Measurements from ENCODE around the gene CTNNBL1. TPM values are rescaled to one million over a fixed set of nuclear protein-coding genes. Genes with fewer than 3 reads are reported as not detected.

CTNNBL1 gene
- total and polyA plus RNA-seq, 2 donors (not counting 3 experiments of a cell fraction or from before 2014, with no cell fraction given), result 20.8 to 60.2 TPM

- Histone ChIP-seq H4K20me1 (replicated peaks; ENCODE audit: control insufficient read depth, extremely low read depth, insufficient read depth, low read length) (no peaks in the 10 kb centered on the region), H3K27ac (ENCODE audit: insufficient read depth, low read depth, low read length) (no peak overlapping the region), H2AFZ (ENCODE audit: low read depth, low read length) (no peak overlapping the region), H3K9me3 (replicated peaks; ENCODE audit: control insufficient read depth, insufficient read depth, low read length) (no peaks in the 10 kb centered on the region), H3K4me1 (ENCODE audit: control insufficient read depth, extremely low read depth, insufficient read depth, low read length) (no peaks in the 10 kb centered on the region), H3K9me1 (replicated peaks; ENCODE audit: control insufficient read depth, extremely low read depth, insufficient read depth, low read length) (no peaks in the 10 kb centered on the region), H3K4me3 (replicated peaks in 1 of 3; ENCODE audit: insufficient read depth in 1 of 3, low read depth in 1 of 3, low read length in 3 of 3) (no peak overlapping the region), H3K36me3 (ENCODE audit: control insufficient read depth in 2 of 2, extremely low read depth in 1 of 2, insufficient read depth in 2 of 2, low read length in 2 of 2) (no peaks in the 10 kb centered on the region), H3K9ac (replicated peaks; ENCODE audit: extremely low read depth, insufficient read depth, low read length) (no peak overlapping the region), H3K79me2 (ENCODE audit: control insufficient read depth, insufficient read depth, low read length) (no peaks in the 10 kb centered on the region), H3K4me2 (ENCODE audit: insufficient read depth, low read length) (no peak overlapping the region), H3K27me3 (ENCODE audit: control insufficient read depth in 2 of 2, insufficient read depth in 2 of 2, low read length in 2 of 2) (peaks cover 14 to 27% of the 10 kb centered on the region in 2 experiments)
- no TSS peak for BruUV-seq (replicated peaks)
- TF ChIP-seq CTCF (IDR thresholded peaks at IDR 0.05; ENCODE audit: extremely low read depth in 1 of 2, insufficient read depth in 1 of 2, low read depth in 1 of 2, low read length in 2 of 2), result no peak
- TF ChIP-seq GATA2 (IDR thresholded peaks at IDR 0.05; ENCODE audit: insufficient read depth, insufficient read length, low read depth, low read length), result no peak
- no peak for TF ChIP-seq EZH2 (IDR thresholded peaks at IDR 0.05; ENCODE audit: borderline replicate concordance, low read depth, low read length, severe bottlenecking)
- TF ChIP-seq POLR2AphosphoS5 (IDR thresholded peaks at IDR 0.05; ENCODE audit: insufficient read depth, low read depth, low read length), result no peak
- no peak for TF ChIP-seq FOS (IDR thresholded peaks at IDR 0.05; ENCODE audit: borderline replicate concordance, insufficient read depth, low read length)
- no peak for TF ChIP-seq JUN (IDR thresholded peaks at IDR 0.05; ENCODE audit: borderline replicate concordance, insufficient read depth, insufficient read length, low read depth)
- no peak for TF ChIP-seq MYC (IDR thresholded peaks at IDR 0.05; ENCODE audit: low read depth, low read length)
- TF ChIP-seq MAX (IDR thresholded peaks at IDR 0.05; ENCODE audit: insufficient read depth, insufficient read length), result no peak
- no peak for TF ChIP-seq POLR2A (IDR thresholded peaks at IDR 0.05; ENCODE audit: low read depth, low read length)
- FAIRE-seq (no peak), DNase-seq (ENCODE audit: low read depth, low spot score) (no peak)
- intact Hi-C loops (cut with micrococcal nuclease) (no loop called here), dilution Hi-C loops (cut with MboI; ENCODE audit: extremely low pct_ligation_motif_present, low sequenced_read_pairs) (no loop called here)
- CTCF ChIA-PET, result no interaction called here
- POLR2A ChIA-PET, result no interaction called here
These were observed 24.0 kb upstream of the CTNNBL1 start for GRCh38 chr20:37669773-37670236.
